Liver (tissue), 9 donors: Measurements from ENCODE around the gene CYCS. TPM values are rescaled to one million over a fixed set of nuclear protein-coding genes. Genes with fewer than 3 reads are reported as not detected.

Experiments used
- DNase-seq: peaks from one replicate; pipeline ENCODE4 v3.0.0-alpha.2; 2017; ENCODE audit warnings: low spot score
- H3K27ac ChIP-seq, 2 donors: one replicate each; pipeline ENCODE4 v1.7.0; 2013; ENCODE audit warnings: inconsistent platforms in 2 of 2, low read length in 2 of 2, control low read depth in 1 of 2, low read depth in 1 of 2, mild to moderate bottlenecking in 1 of 2
- H3K27me3 ChIP-seq, 4 donors: one replicate each; pipeline versions ENCODE4 v1.6.1 to v1.7.0; 2013; ENCODE audit warnings: low read length in 3 of 4, inconsistent platforms in 1 of 4, mild to moderate bottlenecking in 1 of 4, moderate library complexity in 1 of 4; ENCODE audit not compliant: control insufficient read depth in 4 of 4, insufficient read depth in 4 of 4
- H3K36me3 ChIP-seq, 4 donors: one replicate each; pipeline versions ENCODE4 v1.6.1 to v1.7.0; 2013; ENCODE audit warnings: low read length in 3 of 4, mild to moderate bottlenecking in 3 of 4, low read depth in 1 of 4, moderate library complexity in 1 of 4; ENCODE audit not compliant: control insufficient read depth in 4 of 4, insufficient read depth in 3 of 4
- H3K4me1 ChIP-seq, 4 donors: one replicate each; pipeline versions ENCODE4 v1.6.1 to v1.7.0; 2013; ENCODE audit warnings: low read length in 3 of 4, mild to moderate bottlenecking in 3 of 4, moderate library complexity in 1 of 4; ENCODE audit not compliant: control insufficient read depth in 4 of 4, insufficient read depth in 4 of 4
- H3K4me3 ChIP-seq, 3 donors: one replicate each; pipeline versions ENCODE4 v1.6.1 to v1.7.0; 2013; ENCODE audit warnings: low read length in 3 of 3, control low read depth in 1 of 3, low read depth in 1 of 3, mild to moderate bottlenecking in 1 of 3
- H3K9ac ChIP-seq, 2 donors: one replicate each; pipeline ENCODE4 v1.7.0; 2013; ENCODE audit warnings: low read length in 2 of 2, mild to moderate bottlenecking in 2 of 2, moderate library complexity in 2 of 2, control low read depth in 1 of 2, low read depth in 1 of 2
- H3K9me3 ChIP-seq, 4 donors: one replicate each; pipeline versions ENCODE4 v1.6.1 to v1.7.0; 2013; ENCODE audit warnings: low read length in 3 of 4; ENCODE audit not compliant: control insufficient read depth in 4 of 4
- EGR1 ChIP-seq, 2 donors: IDR thresholded peaks; 2 replicates each; pipeline ENCODE4 v1.6.1; 2016 to 2018; ENCODE audit warnings: antibody characterized with exemption in 2 of 2, low read depth in 2 of 2
- FOXA1 ChIP-seq: IDR thresholded peaks from 2 replicates; pipeline ENCODE4 v1.6.1; 2016; ENCODE audit warnings: antibody characterized with exemption
- FOXA2 ChIP-seq: IDR thresholded peaks from 2 replicates; pipeline ENCODE4 v1.6.1; 2016; ENCODE audit warnings: antibody characterized with exemption
- GABPA ChIP-seq, 2 donors: IDR thresholded peaks in 1 of 2; conservative IDR thresholded peaks in 1 of 2; 2 replicates each; pipeline ENCODE4 v1.6.1; 2016; ENCODE audit warnings: antibody characterized with exemption in 2 of 2, mild to moderate bottlenecking in 1 of 2, moderate library complexity in 1 of 2
- HNF4A ChIP-seq, 2 donors: conservative IDR thresholded peaks; 2 replicates each; pipeline ENCODE4 v1.6.1; 2016; ENCODE audit warnings: antibody characterized with exemption in 2 of 2, mild to moderate bottlenecking in 2 of 2
- HNF4G ChIP-seq: IDR thresholded peaks from 2 replicates; pipeline ENCODE4 v1.6.1; 2016; ENCODE audit warnings: antibody characterized with exemption
- JUND ChIP-seq, 2 donors: IDR thresholded peaks; 2 replicates each; pipeline ENCODE4 v1.6.1; 2016; ENCODE audit warnings: antibody characterized with exemption in 2 of 2
- RAD21 ChIP-seq, 2 donors: IDR thresholded peaks; 2 replicates each; pipeline ENCODE4 v1.6.1; 2016; ENCODE audit warnings: antibody characterized with exemption in 2 of 2, mild to moderate bottlenecking in 2 of 2
- SP1 ChIP-seq: IDR thresholded peaks from 2 replicates; pipeline ENCODE4 v1.6.1; 2018; ENCODE audit warnings: antibody characterized with exemption, mild to moderate bottlenecking
- TAF1 ChIP-seq: conservative IDR thresholded peaks from 2 replicates; pipeline ENCODE4 v1.6.1; 2016; ENCODE audit warnings: antibody characterized with exemption, mild to moderate bottlenecking
- YY1 ChIP-seq: IDR thresholded peaks from 2 replicates; pipeline ENCODE4 v1.6.1; 2016; ENCODE audit warnings: antibody characterized with exemption, mild to moderate bottlenecking
- WGBS: extraction: QIAGEN DNeasy Blood & Tissue Kit; methylation state at CpG from one replicate; pipeline ENCODE4 v1.1.7; 2013; 5-methylcytosine and 5-hydroxymethylcytosine counted together
- polyA plus RNA-seq, 2 donors: library from polyadenylated mRNA; stranded (reverse) in 1 of 2; unstranded in 1 of 2; fragments of 200-250 nt in 1 of 2; fragments of >200 nt in 1 of 2; fragmentation: Nextera tagmentation in 1 of 2; extraction: Ambion mirVana in 1 of 2; gene quantifications; one replicate each; pipeline versions ENCODE4 v1.2.1 to v1.2.3, GENCODE V29; 2013 to 2015
- total RNA-seq, 2 donors: library from RNA; depleted of rRNA; stranded (reverse); fragments of >200 nt; gene quantifications; one replicate each; pipeline ENCODE4 v1.2.3, GENCODE V29; 2014
- TF ChIP-seq, protein P1 (sequence below): IDR thresholded peaks from 2 replicates; pipeline ENCODE4 v1.6.1; 2016; ENCODE audit warnings: antibody characterized with exemption, mild to moderate bottlenecking
- TF ChIP-seq, protein P2 (sequence below): IDR thresholded peaks from 2 replicates; pipeline ENCODE4 v1.6.1; 2016; ENCODE audit warnings: antibody characterized with exemption
- TF ChIP-seq, protein P3 (sequence below): IDR thresholded peaks from 2 replicates; pipeline ENCODE4 v1.6.1; 2016; ENCODE audit warnings: antibody characterized with exemption
- donor health status: healthy.
- donor health status: healthy.
- donor health status: healthy.
- donor health status: healthy.
- donor health status: healthy.

CYCS gene
- total and polyA plus RNA-seq, 4 donors = 23.1 to 74.3 (median 42.4) TPM

DNA sequence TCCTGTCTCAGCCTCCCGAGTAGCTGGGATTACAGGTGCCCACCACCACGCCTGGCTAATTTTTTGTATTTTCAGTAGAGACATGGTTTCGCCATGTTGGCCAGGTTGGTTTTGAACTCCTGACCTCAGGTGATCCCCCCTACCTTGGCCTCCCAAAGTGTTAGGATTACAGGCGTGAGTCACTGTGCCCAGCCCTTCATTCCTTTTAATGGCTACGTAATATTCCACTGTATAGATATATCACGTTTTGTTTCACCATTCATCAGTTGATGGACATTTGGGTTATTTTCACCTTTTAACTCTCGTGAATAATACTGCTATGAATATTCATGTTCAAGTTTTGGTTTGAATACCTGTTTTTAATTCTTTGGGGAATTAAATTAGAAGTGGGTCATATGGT is 44.6 kb upstream of the CYCS start:
- Histone ChIP-seq H3K36me3 (no peaks in the 10 kb centered on the region), H3K4me1 (peaks cover 1 to 8% (median 4%) of the 10 kb centered on the region in 4 donors), H3K27me3 (no peaks in the 10 kb centered on the region), H3K27ac (no peak overlapping the region), H3K9me3 (peaks cover 0 to 2% (median 0%) of the 10 kb centered on the region in 4 donors), H3K9ac (no peak overlapping the region), H3K4me3 (no peak overlapping the region)
- WGBS = 95% methylated on average over 7 of the region's 7 CpGs
- no peak for TF ChIP-seq GABPA (IDR thresholded peaks at IDR 0.05 in 1 of 2, conservative IDR thresholded peaks at IDR 0.05 in 1 of 2)
- TF ChIP-seq EGR1 (IDR thresholded peaks at IDR 0.05; ENCODE audit: low read depth in 2 of 2) = no peak
- no peak for TF ChIP-seq FOXA1
- TF ChIP-seq, protein P1, sequence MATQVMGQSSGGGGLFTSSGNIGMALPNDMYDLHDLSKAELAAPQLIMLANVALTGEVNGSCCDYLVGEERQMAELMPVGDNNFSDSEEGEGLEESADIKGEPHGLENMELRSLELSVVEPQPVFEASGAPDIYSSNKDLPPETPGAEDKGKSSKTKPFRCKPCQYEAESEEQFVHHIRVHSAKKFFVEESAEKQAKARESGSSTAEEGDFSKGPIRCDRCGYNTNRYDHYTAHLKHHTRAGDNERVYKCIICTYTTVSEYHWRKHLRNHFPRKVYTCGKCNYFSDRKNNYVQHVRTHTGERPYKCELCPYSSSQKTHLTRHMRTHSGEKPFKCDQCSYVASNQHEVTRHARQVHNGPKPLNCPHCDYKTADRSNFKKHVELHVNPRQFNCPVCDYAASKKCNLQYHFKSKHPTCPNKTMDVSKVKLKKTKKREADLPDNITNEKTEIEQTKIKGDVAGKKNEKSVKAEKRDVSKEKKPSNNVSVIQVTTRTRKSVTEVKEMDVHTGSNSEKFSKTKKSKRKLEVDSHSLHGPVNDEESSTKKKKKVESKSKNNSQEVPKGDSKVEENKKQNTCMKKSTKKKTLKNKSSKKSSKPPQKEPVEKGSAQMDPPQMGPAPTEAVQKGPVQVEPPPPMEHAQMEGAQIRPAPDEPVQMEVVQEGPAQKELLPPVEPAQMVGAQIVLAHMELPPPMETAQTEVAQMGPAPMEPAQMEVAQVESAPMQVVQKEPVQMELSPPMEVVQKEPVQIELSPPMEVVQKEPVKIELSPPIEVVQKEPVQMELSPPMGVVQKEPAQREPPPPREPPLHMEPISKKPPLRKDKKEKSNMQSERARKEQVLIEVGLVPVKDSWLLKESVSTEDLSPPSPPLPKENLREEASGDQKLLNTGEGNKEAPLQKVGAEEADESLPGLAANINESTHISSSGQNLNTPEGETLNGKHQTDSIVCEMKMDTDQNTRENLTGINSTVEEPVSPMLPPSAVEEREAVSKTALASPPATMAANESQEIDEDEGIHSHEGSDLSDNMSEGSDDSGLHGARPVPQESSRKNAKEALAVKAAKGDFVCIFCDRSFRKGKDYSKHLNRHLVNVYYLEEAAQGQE = no peak
- no peak for TF ChIP-seq HNF4G
- no peak for TF ChIP-seq TAF1
- no peak for TF ChIP-seq SP1
- no peak for TF ChIP-seq JUND (IDR thresholded peaks at IDR 0.05)
- no peak for TF ChIP-seq YY1
- TF ChIP-seq FOXA2 = no peak
- TF ChIP-seq, protein P2, sequence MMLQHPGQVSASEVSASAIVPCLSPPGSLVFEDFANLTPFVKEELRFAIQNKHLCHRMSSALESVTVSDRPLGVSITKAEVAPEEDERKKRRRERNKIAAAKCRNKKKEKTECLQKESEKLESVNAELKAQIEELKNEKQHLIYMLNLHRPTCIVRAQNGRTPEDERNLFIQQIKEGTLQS = no peak
- no peak for TF ChIP-seq RAD21 (IDR thresholded peaks at IDR 0.05)
- no peak for TF ChIP-seq HNF4A (conservative IDR thresholded peaks at IDR 0.05)
- TF ChIP-seq, protein P3, sequence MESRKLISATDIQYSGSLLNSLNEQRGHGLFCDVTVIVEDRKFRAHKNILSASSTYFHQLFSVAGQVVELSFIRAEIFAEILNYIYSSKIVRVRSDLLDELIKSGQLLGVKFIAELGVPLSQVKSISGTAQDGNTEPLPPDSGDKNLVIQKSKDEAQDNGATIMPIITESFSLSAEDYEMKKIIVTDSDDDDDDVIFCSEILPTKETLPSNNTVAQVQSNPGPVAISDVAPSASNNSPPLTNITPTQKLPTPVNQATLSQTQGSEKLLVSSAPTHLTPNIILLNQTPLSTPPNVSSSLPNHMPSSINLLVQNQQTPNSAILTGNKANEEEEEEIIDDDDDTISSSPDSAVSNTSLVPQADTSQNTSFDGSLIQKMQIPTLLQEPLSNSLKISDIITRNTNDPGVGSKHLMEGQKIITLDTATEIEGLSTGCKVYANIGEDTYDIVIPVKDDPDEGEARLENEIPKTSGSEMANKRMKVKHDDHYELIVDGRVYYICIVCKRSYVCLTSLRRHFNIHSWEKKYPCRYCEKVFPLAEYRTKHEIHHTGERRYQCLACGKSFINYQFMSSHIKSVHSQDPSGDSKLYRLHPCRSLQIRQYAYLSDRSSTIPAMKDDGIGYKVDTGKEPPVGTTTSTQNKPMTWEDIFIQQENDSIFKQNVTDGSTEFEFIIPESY = no peak
- no peak for DNase-seq

DNA sequence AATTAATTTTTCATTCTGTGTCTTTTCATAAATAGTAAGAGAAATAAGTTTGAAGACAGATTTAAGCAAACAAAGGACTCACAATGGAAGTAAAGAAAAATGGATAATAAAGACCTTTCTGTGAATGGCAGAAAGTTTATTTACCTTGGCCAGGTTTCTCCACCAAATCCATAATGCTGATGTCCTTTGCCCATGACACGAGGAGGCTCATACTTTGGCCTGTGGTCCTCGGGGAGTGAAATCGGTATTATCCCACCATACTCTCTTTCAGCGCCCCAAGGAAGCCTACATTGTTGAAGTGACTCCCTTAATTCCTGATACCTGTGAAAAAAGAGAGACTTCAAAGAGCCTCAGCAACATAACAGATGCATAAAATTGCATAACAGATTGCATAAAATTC is 43.1 kb upstream of the CYCS start:
- 37% methylated on average over 4 of the region's 4 CpGs for WGBS
- H3K9ac ChIP-seq = no peak overlapping the region
- H3K4me3 ChIP-seq = no peak overlapping the region
- peaks cover 0 to 2% (median 0%) of the 10 kb centered on the region in 4 donors for H3K9me3 ChIP-seq
- H3K36me3 ChIP-seq = no peaks in the 10 kb centered on the region
- no peaks in the 10 kb centered on the region for H3K27me3 ChIP-seq
- no peak for DNase-seq
- peak; percentile 21 to 52 for TF ChIP-seq HNF4A (conservative IDR thresholded peaks at IDR 0.05)
- TF ChIP-seq TAF1 = no peak
- peaks cover 1 to 8% (median 4%) of the 10 kb centered on the region in 4 donors for H3K4me1 ChIP-seq
- H3K27ac ChIP-seq = no peak overlapping the region
